CD4-positive, alpha-beta T cell treated with Interleukin-17A for 1 hour (primary cell): ENCODE measurements around the gene GNG13.

Source experiments
- DNase-seq: peaks from one replicate; pipeline ENCODE4 v3.0.0-alpha.2; 2020

GNG13 gene

DNA sequence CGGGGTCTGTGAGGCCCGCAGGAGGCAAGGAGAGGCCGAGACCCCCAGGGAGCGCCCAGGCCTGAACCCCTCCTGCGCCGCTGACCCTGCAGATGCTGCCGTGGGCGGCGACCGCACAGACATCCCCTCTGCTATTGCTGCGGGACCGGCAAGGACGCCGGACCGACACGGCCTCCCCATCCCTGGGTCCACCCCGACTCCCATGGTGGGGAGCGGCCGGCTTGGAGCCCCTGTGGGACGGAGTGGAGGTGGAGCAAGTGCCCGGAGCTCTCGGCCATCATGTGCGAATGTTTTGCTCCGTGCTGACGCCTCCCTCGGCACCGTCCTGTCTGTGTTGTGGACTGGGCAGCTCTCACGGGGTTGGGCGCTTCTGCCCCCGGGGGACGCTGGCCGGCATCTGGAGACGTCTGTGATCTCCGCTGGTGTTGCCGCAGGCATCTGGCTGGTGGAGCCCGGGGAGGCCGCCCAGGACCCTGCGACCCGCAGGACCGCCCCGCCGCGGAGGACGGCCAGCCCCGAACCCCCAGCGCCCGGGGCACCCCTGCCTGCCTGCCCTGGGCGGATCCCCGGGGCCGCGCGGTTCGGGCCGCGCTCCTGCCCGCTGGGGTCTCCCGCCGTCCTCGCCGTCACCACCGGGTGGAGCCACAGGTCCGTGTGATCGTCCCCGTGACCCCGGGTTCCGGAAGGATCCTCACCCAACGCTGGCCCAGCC is 12.8 kb upstream of the GNG13 start:
- peak; percentile 36 for DNase-seq

DNA sequence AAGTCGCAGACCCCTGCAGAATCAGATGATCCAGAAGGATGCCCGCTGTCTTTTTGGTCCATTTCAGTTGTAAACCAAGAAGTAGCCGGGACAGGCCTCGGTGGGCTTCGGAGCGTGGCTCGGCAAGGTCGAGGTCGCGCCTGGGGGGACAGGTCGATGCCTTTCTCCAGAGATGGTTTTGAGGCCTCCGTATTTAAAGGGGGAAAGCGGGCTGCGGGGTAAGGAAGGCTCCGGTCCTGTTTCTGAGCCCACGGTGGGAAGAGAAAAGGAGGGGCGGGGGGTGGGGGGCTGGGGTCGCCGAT is 7.5 kb upstream of the GNG13 start:
- DNase-seq: no peak

DNA sequence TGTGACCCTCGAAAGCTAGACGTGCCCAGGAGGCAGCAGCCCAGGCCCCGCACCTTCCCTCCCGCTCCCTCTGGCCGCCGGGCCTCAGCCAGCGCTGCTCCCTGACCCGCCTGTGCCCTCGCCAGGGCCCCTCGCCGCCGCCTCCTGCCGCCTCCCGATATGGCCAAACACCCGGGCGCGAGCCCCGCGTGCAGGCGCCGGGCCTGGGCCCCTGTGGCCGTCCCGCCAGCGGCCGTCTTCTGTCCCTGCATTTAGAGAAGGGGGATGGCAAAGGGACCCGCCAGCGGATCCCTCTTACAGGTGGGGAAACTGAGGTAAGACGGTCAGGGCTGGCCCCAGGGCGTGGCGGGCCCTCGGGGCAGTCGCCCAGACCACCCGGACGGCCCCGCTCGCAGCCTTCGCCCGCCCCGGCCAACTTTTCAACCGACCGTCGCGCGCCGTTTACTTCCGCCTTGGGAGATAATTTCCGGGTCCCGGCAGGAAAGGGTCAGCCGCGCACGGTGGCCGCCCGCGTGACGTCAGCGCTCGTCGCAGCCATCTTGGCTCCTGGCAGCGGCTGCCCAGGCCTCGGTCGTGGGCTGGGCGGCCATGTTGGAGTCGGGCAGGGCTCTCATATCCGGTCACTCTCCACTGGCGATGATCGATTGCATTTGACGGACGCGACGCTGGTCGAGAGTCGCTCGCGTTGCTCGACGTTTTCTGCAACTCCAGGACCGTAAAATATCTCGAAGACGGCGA is 7.0 kb upstream of the GNG13 start:
- DNase-seq: peak; percentile 85

DNA sequence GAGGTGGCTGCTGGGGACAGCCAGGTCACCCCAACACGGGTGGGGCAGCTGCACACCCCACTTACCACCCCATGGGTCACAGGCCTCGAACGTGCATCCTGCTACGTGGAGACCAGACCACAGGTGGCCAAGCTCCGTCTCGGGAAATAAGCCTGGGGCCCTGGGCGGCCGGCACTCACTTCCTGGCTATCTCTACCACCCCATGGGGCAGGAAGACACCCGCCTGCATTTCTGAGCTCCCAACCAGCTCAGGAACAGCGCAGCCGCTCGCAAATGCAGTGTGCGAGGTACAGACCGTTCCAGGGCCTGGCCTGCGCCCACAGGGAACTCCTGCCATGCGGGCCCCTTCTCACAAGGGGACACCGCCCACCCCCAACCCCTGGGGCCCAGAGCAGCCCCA is 4.9 kb upstream of the GNG13 start:
- no peak for DNase-seq

DNA sequence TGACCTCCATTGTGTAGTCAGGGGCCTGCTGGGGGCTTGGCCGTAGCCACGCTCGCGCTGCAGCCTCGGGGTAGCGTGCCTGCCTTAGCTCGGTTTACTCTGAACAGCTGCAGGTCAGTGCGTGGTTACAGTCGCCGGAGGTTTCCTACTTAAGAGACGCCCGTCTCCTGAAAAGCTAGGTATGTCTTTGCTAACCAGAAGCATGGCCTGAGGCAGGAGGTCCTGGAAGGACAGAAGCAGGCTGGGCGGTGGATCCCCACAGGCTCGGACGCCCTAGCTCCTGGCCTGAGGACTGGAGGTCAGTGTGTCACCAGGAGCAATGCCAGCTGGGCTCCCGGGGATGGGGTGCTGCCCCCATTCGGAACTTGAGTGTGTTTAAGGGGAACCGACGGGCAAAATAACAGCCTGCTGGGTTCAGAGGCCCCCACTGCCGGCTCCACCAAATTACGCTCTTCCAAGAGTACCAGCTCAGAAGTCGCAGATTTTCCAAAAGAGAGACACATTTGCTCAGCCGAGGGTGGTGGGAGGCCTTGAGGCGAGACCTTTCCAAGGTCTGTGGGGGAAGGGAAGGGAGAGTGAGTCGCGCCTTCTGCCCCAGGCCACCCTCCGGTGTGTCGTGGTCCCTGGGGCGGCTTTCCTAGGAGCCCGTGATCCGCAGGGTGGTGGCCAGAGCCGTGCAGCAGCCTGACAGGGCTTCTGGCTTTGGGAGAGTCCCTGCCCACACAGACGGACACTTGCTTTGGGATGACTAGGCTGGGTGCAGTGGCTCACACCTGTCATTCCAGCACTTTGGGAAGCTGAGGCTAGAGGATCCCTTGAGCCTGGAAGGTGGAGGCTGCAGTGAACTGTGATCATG is 3.9 kb upstream of the GNG13 start:
- no peak for DNase-seq

DNA sequence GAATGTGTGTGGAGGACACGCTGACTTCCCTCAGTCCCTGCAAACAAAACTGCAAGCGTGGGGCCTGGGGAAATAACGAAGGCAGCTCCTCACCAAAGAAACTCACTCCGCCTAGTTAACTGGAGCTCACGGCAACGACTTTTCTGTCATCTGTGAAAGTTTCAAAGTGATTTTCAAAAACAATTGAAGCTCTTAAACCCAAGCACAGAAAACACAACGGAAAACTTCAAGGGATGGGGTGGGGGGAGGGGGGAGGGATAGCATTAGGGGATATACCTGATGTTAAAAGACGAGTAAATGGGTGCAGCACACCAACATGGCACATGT is 3.2 kb upstream of the GNG13 start:
- no peak for DNase-seq

DNA sequence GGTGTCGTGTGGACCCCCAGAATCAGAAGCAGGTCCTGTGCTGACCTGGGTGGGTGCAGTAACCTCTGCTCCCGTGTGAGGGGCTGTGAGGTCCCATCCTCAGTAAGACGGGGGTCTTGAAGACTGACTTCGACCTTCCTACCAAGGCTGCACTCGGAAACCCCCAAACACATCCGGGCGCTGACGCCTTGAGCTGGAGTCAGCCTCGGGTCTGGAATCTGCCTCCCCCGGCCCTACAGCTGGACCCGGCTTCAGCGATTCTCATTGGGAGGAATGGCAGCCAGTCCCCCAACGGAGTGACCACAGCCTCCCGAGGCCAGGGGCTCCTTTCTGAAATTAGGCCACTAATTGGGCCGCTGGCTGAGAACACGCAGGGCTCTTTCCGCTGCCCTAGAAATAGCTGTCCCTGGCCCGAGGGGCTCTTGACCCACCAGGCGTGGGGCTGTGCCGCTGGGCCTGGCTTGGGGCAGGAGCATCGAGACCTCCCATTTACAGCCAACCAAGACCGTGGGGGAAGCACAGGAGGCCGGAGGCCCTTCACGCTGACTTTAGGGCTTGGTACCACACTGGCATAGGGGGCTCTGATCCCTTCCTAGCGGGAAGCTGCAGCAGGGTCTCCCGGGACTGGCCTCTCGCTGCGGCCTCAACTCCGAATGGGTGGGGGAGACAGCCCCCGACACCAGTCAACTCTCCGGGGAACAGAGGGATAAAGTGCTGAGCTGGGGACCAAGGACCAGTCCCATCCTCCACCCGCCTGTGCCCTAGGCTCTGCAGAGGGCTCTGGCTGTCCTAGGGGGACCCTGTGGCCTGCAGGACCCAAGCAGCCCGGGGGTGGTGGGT is 2.6 kb upstream of the GNG13 start:
- no peak for DNase-seq

DNA sequence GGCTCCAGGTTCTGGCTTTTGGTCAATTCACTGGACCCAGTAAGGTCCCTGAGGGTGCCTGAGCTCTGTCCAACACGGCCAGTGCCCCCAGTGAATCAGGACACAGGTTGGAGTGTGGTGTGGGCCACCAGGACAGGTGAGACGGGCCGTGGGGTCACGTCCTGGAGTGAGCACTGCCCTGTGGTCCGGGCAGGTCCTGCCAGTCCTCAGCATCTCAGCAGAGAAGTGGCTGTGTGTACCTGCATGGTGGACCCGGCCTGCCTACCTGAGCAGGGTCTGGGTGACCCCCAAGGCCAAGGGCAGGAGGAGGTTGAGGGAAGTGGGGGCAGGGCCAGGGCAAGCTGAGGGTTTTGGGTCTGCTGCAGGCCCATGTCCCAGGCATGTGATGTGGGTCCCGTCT is 1.9 kb upstream of the GNG13 start:
- no peak for DNase-seq

DNA sequence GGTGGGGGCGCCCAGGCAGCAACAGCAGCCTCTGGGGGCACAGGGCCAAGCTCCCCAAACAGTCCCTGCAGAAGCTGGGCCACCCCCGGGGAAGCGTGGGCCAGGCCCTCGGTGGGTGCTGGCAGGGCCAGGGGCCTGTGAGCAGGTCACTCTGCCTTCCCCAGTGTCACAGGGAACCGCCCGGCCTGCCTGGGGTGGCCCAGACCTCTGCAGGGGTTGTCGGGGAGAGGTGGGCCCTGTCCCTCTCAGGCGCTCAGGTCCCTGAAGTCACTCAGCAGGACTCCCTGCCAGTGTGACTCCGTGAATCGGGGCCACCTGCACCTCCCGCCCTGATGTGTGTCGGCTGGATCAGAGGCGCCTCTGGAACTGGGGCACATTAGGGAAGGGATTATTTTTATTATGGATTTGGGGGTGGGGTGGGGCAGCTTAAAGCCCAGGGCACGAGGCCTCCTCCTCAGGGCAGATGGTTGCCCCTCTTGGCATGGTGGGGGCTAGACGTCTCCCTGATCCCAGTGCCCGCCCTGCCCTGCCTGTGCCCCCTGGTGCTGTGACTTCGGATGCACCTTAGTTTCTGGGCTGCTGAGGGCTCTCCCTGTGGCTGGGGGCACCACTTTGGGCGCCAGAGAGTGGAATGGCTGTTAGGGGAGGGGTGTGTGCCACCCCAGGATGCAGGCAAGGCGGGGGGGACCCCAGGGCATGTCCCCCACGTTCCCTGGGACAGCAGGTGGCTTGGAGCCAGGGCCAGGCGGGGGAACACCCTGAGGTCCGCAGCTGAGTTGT is 1.2 kb upstream of the GNG13 start:
- no peak for DNase-seq

DNA sequence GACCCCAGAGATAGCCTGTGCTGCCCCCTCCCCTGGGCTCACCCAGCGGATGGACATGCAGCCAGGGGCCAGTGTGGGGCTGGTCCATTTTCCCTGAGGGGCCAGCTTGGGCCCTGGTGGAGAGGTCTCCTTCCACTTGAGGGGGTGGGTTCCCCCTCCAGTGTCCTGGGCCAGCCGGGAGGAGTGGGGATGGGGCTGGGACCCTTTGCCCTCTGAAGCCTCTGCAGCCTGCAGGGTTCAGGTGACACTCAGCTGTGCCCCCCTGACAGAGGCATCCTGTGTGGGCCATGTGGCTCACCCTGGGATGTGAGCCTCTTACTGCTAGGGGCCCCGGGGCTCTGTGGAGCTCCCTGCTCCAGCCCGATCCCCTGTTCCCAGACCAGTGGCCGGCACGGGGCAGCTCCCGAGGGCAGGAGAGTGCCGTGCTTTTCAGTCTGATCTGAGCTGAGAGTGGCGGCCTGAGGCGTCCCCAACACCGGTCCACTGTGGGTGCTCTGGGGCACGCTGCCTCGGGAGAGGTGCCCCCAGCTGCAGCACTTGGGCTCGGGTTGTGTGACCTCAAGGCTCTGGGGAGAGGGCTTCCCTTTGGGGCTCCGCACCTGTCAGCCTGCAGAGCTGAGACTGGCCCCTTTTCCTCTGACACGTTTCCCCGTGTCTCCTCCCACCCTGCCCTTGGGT is 439 bp upstream of the GNG13 start:
- DNase-seq: no peak

DNA sequence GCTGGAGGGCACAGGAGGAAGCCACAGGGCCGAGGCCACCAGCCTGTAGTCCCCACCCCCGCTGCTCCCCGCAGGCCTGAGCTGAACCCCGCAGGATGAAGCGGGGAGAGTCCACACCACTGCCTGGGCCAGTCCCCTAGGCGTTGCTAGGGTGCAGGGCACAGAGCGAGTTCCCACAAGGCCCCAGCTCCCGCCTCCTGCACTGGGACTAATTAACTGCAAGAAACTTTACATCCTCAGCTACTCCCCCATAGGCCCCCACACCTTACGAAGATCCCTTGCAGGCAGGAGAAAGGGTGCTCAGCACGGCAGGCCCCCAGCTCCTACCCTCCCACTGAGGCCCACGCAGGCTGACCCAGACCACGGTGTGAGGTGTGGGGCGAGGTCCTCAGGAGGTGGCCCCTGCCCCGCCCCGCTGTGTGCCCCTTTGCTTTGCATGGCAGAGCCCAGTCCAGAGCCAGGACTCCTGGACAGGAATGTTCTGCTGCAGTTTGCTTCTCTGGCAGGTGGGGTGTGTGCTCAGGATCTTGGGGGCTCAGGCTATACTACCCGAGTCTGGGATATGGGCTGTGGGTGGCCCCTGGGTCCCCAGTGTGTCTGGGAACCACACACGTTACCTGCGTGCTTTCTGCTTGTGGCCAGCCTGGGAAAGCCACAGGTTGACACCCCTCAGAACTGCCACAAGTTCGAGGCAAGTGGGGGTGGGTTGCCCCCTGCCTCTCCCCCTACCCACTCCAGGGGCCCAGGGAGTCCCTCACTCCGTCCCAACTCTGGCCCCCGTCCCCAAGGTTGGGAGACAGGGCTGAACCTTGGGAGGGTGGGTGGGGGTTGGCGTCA is 1.2 kb downstream of the GNG13 start:
- DNase-seq: no peak

DNA sequence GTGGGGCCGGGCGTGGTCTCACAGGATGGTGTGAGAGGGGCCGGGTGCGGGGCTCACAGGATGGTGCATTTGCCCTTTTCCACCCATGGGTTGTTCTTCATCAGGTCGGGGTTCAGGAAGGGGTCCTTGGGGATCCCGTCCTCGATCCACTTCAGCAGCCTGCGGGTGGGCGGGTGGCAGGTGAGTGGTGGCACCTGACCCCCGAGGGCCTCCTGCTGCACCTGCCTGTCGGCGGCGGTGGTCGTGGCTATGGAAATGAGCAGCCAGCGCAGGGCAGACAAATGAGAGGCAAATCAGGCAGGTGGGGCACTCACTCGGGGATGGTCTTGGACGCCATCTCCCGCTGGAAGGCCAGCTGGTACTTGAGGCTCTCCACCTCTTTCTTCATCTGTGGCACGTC is 1.9 kb downstream of the GNG13 start:
- no peak for DNase-seq

DNA sequence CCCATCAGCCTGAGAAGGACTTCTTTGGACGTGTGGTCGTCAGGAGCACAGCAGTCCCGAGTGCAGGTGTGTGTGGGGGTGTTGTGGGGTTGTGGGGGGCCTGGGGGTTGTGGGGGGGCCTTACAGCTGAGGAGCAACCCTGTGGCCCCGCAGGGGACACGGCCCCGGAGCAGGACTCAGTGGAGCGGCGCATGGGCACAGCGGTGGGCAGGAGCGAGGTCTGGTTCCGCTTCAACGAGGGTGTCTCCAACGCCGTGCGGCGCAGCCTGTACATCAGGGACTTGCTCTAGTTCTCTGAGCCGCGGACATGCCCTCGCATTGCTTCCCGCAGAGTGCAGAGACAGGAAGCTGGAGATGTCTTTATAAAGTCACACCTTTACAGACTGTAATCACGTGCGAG is 2.8 kb downstream of the GNG13 start:
- DNase-seq: no peak

DNA sequence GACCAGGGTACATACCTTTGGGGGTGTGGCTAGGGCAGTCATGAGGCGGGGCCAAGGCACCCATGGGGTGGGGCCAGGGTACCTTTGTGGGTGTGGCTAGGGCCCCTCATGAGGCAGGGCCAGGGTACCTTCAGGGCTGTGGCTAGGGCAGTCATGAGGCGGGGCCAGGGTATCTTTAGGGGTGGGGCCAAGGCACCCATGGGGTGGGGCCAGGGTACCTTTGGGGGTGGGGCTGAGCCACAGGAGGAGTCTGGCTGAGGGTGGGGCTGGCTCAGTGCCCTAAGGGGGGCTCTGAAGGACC is 3.5 kb downstream of the GNG13 start:
- no peak for DNase-seq

DNA sequence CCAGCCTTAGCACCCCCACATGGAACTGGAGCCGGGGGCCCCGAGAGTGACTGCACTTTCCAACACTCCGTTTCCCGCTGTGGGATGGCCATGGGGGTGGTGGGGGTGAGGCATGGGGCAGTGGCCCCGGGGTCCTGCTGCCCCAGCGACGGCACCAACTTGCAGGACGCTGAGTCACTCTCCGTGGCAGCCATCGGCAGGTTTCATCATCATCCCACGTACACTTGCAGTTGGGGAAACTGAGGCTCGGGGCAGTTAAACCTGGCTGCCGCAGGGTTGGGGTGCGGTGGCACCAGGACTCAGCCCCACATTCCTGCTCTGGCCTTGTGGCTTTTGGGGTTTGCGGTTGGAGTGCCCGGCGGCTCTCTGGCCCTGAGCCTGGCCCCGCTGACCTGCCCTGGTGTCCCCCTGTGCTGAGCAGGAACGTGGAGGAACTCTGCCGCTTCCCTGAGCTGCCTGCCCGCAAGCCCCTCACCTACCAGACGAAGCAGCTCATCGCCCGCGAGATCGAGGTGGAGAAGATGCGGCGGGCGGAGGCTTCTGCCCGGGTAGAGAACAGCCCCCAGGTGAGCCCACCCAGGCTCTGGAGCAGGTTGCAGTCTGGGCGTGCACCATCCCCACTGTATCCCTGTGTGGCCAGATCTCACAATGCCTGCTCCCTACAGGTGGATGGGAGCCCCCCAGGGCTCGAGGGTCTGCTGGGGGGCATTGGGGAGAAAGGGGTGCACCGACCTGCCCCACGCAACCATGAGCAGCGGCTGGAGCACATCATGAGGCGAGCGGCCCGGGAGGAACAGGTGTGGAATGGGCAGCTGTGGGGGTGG is 4.0 kb downstream of the GNG13 start:
- DNase-seq: no peak

DNA sequence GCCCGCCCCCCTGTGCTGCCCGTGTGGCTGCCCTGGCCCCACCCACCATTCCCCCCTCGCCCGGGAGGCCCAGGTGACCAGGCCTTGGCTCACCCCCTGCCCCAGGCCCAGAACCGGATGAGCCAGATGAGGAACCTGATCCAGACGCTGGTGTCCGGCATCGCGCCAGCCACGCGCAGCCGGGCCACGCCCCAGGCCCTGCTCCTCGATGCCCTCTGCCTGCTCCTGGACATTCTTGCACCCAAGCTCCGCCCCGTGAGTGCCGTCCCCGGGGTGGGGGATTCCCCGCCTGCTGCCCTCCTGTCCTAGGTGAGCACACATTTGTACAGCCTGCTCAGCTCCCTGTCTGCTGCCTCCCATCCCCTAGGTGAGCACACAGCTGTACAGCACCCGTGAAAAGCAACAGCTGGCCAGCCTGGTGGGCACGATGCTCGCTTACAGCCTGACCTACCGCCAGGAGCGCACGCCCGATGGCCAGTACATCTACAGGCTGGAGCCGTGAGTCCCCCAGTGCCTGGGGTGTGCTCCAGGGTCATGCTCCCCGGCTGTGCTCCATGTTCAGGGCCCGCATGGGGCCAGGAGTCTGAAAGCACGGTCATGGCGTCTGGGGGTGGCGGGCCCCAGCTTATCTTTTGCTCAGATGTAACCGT is 4.8 kb downstream of the GNG13 start:
- DNase-seq: no peak

DNA sequence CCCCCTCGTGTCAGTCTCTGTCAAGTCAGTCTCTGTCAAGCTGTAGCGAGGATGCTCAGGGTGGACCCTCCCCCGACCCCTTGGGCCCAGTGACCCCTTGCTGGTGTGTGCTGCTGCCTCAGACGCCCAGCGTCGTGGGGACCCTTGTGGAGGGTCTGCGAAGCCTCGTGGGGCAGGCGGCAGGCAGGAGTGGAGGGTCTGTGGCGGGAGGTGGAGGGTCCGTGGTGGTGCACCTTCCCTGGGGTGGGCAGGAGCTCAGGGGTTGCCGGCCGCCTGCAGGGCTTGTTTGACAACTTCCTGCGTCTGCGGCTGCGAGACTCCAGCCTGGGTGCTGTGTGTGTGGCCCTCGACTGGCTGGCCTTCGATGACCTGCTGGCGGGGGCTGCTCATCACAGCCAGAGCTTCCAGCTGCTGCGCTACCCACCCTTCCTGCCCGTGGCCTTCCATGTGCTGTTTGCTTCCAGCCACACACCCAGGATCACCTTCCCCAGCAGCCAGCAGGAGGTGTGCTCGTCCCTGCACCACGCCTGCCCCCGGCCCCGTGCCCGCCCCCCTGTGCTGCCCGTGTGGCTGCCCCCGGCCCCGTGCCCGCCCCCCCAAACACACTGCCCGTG is 5.6 kb downstream of the GNG13 start:
- DNase-seq: no peak

DNA sequence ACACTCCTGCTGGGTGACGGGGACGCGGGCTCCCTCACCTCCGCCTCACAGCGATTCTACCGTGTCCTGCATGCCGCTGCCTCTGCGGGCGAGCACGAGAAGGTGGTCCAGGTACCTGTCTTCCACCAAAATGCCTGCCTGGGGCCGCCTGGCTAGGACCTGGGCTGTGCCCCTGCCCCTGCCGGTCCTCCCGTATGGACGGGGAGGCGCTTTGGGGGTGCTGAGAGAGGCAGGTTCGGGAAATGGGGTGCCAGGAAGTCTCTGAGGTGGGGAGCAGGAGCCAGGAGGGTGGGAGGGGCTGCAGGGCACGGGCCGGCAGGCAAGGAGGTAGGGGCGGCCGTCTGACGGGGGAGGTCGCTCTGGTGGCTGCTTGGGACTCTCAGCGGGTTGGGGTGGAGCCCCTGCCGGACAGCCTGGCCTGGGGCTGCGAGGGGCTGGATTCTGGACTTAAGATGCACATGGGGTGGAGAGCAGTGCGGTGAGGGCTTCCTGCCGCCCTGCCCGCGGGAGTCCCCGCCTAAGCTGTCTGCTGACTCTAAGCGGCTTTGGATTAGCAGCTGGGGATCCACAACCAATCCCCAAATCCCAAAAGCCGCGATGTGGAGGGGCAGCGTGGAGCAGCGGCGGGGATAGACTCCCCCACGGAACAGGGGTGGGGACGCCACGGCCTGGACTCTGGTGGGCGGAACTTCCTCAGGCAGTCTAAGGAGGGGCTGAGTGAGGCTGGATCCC is 6.3 kb downstream of the GNG13 start:
- DNase-seq: no peak
